ENCODE results near the gene MYOM1.

- TF ChIP-seq CTCF (IDR thresholded peaks at IDR 0.05) = no peak
- TF ChIP-seq POLR2A (IDR thresholded peaks at IDR 0.05) = no peak
Measured at GRCh38 chr18:3159830-3160229, 59.9 kb downstream of the MYOM1 start.
